Body of pancreas (tissue), 4 donors: ENCODE results near the gene FLNC.

Source experiments
- CTCF ChIP-seq, 7 experiments: fragments of 450-650 bp in 4 of 7; fragments of 200-600 bp in 3 of 7; sonication (generic) in 3 of 7; IDR thresholded peaks; one replicate each; pipeline ENCODE4 v1.5.1; 2016 to 2019; ENCODE audit warnings: antibody characterized with exemption in 7 of 7
- POLR2A ChIP-seq, 3 donors: fragments of 450-650 bp; IDR thresholded peaks; one replicate each; pipeline ENCODE4 v1.6.1; 2016; ENCODE audit warnings: antibody characterized with exemption in 3 of 3, mild to moderate bottlenecking in 2 of 3

GRCh38 chr7:128841921-128842673 is 11.9 kb downstream of the FLNC start:
- peak; percentile 21 to 81 (median 56) for TF ChIP-seq CTCF (IDR thresholded peaks at IDR 0.05)
- TF ChIP-seq POLR2A (IDR thresholded peaks at IDR 0.05), result no peak
